HuH-7 (cell line): Measurements from ENCODE around the gene NKX1-1.

ENCODE experiments used
- DNase-seq: peaks from one replicate; pipeline ENCODE4 v3.0.0; 2011; ENCODE audit warnings: low spot score

Gene NKX1-1

DNA sequence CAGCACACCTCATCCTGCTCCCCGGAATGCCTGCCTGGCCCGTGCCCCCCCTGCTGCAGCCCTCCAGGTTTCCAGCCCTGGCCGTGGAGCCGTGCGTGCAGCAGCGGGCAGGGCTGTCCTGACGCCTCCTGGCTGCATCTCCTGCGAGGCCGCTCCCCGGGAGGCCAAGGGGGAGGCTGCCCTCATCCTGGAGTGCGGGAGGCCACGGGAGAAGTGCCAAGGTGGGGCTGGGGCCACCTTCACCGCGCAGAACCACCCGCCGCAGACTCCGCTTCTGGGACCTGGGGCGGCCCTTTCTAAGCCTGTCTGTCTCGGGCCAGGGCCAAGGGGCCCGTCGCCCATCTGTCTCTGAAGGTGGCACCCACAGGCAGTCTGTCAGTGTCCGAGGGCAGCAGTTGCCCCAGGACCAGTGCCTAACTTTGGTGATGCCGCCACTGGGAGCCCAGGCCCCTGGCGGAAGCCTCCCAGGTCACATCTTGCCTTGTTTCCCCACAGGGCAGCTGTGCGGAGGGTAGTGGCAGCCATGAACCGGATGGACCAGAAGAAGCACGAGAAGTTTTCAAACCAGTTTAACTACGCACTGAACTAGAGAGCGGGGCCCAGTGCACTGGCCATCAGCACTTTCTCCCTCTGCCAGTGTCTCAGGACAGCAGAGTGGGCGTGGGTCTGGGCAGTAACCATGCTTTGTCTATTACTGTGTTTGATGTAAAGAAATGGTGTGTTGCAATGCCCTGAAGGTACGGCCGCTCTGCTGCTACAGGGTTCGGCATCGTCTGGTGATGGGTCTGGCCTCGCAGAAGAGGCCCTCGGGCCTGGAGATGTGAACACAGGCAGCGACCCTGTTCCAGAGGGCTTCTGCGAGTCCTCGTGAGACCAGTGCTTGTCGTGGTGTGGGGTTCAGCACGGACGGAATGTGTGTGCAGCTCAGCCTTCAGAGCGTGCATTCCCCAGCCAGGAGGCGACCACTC lies 20.6 kb downstream of the NKX1-1 start:
- no peak for DNase-seq

DNA sequence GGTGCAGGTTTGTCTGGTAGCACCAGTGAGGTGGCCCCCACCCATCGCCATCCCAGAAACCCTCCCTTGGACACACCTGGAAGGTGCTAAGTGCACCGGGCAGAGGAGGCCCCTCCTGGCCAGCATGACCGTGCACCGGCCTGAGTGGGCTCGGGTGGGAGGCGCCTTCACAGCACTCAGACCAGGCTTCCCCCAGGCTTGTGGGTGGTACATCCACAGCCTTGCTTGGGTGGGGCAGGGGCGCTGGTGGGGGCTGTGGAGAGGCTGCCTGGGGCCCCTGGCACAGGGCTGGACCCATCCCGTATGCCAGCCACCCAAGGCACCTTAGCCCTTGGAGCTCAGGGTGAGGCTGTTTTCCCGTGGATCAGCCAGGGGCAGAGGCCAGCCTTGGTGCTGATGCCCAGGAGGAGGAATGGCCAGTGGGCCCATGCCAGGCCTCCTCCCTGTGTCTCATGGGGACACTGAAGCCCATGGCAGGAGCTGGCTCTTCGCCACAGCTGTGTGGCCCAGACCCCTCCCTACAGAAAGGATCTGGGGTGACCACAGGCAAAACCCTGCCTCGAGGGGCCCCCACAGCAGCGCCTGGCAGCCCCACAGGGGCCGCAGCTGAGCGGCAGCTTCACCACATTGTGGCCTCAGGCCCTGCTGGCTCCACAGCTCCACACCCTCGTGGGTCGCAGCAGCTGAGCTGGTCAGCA lies 21.4 kb downstream of the NKX1-1 start:
- DNase-seq: no peak

DNA sequence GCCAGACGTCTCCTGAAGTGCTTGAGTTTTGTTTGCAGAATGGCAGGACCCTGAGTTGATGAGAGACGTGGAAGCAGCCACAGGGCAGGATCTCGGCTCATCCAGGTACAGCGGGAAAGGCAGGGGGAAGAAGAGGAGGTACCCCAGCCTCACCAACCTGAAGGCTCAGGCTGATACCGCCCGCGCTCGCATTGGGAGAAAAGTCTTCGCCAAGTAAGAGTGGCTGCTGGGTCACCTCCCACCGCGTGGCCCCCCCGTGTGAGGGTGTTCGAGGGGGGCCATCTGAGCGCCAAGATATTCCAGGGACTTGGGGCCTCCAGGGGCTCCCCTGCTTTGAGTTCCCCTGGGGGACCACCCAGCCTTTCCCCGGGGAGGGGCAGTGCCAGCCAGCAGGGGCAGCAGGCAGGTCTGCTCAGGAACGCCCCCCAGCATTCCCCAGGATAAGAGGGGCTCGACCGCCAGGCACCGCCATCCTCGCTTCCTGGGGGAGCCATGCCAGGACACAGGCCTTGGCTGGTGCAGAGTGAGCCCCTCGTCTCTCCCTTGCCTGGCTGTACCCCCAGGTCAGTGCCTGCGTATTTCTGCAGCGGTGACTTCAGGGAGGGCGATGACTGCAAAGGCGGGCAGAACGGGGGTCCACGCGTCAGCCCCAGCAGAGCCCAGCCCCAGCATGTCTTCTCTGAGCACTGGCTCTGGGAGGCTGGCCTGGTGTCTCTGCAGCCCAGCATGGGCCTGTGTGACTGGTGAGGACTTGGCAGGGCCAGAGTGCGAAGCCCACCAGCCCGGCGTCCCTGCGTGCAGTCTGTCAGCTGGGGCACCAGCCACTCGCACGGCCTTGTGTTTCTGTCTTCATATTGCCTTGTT lies 22.3 kb downstream of the NKX1-1 start:
- no peak for DNase-seq

DNA sequence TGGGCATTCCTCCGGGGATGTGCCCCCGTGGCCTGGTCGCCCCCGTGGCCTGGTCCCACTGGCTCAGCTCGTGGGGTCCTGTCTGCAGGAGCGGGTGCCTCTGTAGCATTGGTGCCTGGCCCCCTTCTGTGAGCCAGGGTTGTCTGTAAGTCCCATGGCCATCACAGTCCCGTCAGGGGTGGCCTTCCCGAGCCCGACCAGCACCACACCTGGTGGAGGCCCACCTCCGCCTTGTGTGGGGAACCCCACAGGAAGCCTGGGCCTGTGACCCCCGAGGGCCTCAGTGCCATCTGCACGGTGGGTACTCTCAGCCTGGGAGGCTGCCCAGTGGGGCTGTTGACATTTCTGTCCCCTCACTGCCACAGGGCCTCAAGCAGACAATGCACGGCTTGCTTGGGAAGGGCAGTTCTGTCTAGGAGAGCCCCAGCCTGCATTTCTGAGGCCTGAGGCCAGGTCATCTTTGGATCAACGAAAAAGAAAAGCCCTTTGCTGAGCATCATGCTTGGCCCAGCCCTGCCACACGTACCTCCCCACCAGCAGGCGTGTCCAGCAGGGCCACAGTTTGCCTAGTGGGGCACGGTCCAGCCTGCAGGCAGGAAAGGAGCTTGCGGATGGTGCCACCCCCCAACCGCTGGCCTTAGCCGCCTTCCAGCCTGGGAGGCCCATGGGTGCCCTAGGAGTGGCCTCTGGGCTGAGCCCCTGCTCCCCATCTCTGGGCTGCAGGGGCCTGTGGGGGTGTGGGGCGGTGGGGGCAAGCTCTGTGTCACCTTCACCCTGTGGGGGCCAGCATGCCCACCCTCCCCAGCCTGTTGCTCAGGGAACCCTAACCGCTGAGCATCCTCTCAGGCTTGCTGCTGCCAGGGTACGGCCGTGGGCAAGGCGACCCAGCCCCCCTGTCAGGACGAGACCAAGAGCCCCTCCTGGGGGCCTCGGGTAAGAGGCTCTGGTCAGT lies 23.2 kb downstream of the NKX1-1 start:
- DNase-seq: no peak

DNA sequence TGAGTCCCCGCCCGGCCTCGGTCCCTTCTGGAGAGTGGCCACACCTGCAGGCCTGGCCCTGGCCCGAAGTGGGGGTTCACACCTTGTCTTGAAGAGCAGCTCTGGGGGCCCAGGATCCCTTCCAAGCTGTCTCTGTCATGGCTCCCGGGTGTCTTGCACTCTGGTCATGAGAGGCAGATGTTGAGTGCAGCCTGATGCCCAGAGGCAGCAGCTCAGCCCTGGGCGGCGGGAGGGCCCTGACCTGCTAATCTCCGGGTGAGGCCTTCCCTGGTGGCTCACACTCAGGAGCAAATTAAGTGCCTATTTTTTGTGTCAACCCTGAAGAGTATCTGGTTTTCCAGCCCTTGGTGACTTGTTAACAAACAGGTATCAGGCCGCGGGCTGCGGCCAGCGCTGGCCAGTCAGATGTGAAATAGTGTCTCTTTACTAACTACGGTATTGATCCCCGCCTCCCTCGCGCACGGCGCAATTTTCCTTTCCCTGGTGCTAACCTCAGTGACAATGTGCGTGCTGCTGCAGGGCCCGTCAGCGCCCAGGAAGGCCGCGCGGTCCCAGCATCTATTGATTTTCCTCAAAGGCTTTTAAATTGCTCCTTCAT lies 24.2 kb downstream of the NKX1-1 start:
- DNase-seq: no peak

DNA sequence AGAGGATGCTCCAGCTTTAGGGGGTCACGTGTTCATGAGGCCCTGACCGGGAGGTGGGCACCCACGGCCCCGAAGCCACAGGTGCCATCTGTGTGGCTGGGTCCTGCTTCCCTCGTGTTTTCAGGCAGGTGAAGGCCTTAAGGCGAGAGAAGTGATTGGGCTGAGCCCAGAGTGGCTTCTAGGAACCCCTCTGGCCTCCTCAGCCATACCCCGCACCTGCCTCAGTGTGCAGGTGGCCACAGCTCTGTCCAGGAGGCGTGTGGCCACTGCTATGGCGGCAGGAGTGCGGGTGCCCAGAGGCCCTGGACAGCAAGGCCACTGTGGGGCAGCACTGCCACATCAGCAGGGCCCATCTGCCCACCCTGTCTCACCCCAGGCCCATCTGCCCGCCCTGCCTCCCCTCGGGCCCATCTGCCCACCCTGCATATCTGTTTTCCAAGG lies 25.0 kb downstream of the NKX1-1 start:
- DNase-seq: no peak

DNA sequence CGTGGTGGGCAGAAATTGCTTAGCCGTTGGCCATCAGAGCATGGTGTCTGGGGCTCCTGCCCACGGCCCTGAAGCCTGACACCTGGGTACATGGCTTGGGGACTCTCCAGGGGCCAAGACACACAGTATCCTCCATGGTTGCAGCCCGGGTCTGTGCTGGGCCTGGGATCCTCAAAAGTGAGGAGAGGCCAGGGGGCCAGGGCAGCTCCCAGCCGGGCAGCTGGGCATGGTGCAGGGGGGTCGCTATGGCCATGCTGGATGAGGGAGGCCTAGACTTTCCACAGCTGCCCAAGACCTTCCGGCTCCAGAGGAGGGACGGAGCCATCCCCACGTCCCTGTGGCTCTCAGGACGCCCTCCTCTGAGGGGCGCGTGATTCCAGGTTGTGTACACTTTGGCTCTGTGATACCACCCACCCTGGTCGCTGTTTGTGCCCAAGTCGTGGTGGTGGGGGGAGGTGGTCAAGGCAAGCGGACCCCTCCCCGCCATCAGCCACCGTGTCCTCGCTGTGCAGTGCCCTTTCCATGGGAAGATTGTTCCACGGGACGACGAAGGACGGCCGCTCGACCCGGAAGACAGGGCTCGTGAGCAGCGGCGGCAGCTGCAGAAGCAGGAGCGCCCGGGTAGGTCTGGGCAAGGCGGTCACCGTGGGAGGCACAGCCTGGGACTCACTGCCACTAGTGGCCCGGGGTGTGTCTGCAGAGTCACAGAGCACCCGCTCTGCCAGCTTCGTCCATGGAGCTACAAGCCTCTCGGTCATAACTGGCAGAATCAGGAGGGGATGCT lies 25.7 kb downstream of the NKX1-1 start:
- DNase-seq: no peak

DNA sequence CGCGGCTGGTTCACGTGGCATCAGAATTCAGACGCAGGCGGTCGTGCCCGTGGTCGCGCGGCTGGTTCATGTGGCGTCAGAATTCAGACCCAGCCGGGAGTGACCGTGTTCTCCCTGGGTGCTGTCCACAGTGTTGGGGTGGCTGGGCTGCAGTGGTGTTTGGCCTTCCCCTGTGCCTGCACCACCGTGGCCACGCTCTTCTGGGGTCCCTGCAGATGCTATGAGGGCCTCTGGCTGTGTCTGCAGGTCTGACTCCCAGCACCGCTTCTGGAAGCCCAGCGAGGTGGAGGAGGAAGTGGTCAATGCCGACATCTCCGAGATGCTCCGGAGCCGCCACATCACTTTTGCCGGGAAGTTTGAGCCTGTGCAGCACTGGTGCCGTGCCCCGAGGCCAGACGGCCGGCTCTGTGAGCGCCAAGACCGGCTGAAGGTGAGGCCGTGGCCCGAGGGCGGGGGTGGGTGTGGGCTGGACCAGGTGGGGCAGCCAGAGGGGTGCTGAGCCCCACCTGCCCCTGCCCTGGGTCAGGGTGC lies 26.4 kb downstream of the NKX1-1 start:
- DNase-seq: no peak

DNA sequence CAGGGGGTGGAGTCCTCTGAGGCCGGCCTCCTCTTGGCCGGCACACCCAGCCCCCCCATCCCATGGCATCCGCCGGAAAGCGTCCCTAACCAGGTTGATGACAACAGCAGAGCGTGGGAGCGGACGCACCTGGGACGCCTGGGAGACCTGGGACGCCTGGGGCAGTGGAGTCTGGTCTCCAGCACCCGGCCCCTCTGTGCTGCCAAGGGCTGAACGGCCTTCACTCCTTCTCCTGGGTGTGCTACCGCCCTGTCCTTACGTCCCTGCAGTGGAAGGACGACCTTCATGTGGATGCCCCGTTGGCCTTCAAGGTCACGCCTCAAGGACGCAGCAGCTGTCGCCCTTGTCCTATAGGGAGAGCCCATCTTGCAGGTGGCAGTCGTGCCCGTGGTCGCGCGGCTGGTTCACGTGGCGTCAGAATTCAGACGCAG lies 26.9 kb downstream of the NKX1-1 start:
- no peak for DNase-seq

DNA sequence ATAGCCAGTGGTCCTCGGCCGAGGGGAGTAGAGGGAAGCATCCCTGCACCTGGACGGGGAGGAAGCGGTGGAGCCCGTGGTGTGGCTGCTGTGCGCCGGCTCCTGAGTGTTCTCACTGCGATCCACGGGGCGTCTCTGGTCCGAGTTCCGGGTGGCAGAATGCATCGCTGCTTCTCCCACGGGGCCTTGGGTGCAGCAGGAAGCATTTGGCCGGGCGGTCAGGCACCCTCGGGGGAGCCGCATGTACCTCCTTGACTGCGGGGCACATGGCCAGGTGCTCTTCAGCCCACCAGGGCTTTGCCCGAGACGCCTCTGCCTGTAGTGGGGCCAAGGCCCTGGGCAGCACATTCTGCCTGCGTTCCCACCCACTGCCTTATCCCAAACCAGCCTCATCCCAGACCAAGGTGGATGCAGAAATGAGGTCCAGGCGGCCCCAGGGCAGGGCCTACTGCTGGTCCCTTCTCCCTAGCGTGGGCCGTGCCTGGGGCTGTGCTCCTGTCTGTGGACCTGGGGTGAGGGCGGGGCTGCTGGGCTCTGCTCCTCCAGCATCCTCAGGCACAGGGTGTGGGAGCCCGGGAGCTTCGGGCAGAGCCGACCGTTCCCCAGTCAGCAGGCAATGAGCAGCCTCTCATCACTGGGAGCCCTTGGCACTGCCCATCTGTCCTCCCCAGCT lies 27.5 kb downstream of the NKX1-1 start:
- no peak for DNase-seq

DNA sequence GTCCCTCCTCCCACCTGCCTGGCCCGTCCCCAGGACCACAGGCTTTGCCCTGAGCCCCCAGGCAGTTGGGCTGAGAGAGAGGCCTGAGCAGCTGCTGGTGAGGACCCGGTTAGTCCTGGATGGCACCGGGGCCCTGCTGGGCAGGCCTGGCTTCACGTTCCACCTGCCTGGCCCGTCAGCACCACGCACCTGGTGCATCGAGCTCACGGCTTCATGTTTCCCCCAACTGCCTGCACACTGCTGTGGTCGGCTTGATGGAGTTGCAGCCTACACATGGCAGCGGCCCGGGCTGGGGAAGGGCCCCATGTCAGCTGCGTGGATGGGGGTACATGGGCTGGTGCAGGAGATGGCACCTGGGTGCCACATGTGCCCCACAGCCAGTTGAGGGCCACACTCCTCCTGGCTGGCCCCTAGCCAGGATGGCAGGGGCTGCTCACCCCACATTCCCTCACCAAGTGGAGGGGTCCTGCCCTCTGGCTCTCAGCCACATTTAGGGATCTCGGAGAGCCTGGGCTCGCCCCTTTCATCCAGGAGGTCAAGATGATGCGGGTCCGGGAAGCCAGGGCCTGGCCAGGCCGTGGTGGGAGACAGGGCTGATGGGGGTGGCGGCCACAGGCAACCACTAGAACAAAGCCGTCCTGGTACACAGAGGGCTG lies 28.5 kb downstream of the NKX1-1 start:
- no peak for DNase-seq

DNA sequence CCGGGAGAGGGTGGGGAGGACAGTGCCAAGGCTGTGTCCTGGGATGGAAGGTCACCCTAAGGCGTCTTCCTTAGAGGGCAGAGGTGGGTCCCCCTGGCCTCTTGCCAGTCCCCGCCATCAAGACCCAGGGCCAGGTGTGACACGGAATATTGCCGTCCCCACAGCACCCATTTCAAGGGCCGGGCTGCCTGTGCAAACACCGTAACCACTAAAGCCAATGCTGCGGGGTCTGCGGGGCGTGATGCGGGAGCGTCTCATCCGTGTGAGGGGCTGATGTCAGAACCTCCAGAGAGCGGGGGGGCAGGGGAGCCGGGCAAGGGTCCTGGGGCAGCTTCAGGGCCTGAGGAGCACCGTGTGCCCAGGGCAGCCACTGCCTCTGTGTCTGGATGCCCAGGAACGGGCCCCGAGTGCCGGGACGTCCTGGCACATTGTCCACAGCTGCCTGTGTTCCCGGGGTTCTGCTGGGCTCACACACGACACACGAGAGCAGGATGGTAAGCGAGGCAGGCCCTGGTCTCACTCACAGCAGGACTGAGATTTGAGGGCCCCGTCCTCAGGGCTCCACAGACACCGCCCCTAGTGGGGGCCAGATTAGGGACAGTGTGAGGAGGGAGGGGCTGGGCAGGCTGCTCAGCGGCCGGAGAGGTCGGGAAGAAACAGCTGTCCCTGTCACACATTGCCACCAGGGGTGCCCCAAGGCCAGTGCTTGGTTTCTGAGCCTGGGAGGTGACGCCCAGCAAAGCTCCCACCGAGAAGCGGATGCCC lies 29.2 kb downstream of the NKX1-1 start:
- no peak for DNase-seq

DNA sequence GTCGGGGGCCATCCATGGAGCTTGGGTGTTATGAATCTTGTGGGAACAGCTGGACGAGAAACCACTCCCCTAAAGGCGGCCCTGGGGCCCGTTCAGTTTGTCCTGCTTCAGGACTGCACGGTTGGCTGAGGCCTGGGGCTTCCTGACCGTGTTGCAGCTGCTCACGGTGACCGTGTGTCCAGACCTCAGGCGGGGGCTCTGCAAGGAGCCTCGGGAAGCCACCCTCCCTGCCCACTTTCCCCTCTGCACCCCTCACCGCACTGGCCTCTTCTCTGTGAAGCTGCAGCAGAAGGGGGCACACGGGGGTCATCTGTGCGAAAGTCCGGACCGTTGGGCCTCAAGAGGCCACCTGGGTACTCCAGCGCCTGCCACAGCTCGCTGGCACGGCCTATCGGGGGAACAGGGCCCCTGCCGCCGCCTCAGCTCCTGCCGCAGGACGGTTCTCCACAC lies 29.8 kb downstream of the NKX1-1 start:
- no peak for DNase-seq

DNA sequence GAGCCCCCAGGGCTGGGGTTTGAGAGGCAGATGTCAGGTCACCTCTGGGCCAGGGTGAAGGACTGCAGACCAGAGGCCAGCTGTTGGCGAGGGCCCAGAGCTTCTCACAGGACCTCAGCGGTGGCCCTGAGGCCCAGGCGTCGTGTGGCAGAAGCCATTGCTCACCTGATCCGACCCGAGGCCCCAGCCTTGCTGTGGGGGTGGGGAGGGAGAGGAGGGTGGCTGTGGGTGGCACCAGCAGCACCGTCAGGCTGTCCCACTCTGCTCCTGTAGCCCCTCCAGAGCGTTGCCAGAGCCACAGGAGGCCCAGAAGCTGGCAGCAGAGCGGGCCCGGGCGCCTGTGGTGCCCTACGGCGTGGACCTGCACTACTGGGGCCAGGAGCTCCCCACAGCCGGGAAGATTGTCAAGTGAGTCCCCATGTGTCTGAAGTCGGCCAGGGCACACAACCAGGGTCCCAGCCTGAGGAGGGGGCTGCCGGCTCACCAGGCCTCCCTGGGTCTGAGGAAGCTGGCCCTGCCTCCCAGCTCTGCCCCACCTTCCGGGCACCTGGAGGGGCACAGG lies 30.4 kb downstream of the NKX1-1 start:
- DNase-seq: no peak

DNA sequence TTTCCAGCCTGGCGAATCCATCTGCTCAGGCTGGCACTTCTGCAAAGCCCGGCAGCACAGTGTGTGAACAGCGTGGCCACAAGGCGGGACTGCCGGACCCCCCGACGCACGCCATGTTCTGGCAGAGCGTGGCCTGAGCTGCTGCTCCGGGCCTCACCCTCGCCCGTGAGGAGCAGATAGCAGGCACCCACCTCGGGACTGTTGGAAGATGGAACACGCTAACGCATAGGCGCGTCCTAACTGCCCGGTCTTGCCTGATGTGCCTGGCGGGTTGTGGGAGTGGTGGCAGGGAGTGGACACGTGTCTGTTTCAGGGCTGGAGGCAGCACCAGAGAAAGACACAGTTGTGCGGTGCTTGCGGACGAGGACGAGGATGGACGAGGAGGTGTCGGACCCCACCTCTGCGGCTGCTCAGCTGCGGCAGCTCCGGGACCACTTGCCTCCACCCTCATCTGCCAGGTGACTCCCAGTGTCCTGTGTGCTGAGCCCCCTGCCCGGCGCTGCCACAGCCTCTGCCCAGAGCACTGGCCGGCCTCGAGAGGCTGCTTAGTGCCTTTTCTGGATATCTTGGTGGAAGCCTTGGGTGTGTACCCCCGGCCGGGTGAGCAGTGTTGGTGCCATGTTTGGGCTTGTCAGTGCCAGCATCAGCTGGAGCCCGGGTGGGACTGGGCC lies 31.1 kb downstream of the NKX1-1 start:
- DNase-seq: no peak

DNA sequence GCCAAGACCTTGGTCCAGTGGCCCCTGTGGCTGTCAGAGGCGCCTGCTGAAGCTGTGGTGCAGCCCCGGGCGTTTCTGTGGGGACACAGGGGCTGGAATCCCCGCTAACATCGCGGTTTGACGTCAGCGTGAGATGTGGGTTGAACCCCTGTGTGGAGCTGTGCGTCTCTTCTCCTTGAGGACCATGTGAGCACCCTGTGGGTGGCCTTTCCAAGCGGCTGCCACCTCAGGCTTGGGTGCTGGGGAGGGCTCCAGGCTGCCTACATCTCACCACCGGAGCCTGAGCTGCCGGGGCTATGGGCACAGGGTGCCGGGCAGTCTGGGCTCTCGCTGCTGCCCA lies 31.6 kb downstream of the NKX1-1 start:
- no peak for DNase-seq
